Putamen (tissue), 1 donor: ENCODE data around the gene YIPF3.
A peak's percentile ranks its signal among the peaks of the same experiment; 100 is the strongest.
"Not testable (repeated sequence)": the region's sequence is repeated elsewhere in the genome, so short reads cannot be mapped to it uniquely, and the experiment has no call there.

Experiments used
- DNase-seq: peaks from one replicate; pipeline ENCODE4 v3.0.0-alpha.2; 2016; ENCODE audit warnings: low spot score

Gene YIPF3

GRCh38 chr6:43509142-43509983, 7.4 kb downstream of the YIPF3 start:
- no peak for DNase-seq

GRCh38 chr6:43508481-43509141, 8.1 kb downstream of the YIPF3 start:
- DNase-seq: no peak

- peak; percentile 82 for DNase-seq
Measured at GRCh38 chr6:43506667-43507471, 9.9 kb downstream of the YIPF3 start.

- no peak for DNase-seq
Measured at GRCh38 chr6:43506171-43506570, 10.6 kb downstream of the YIPF3 start.

GRCh38 chr6:43505718-43506117, 11.0 kb downstream of the YIPF3 start:
- DNase-seq: no peak

- no peak for DNase-seq
Measured at GRCh38 chr6:43504756-43505593, 11.8 kb downstream of the YIPF3 start.

GRCh38 chr6:43503443-43503842, 13.3 kb downstream of the YIPF3 start:
- DNase-seq: no peak

- no peak for DNase-seq
Measured at GRCh38 chr6:43502666-43503065, 14.1 kb downstream of the YIPF3 start.

- DNase-seq: no peak
Measured at GRCh38 chr6:43500921-43501320, 15.8 kb downstream of the YIPF3 start.

GRCh38 chr6:43499028-43499815, 17.5 kb downstream of the YIPF3 start:
- DNase-seq: no peak

GRCh38 chr6:43498291-43498690, 18.4 kb downstream of the YIPF3 start:
- DNase-seq: not testable (repeated sequence)

GRCh38 chr6:43497689-43498088, 19.0 kb downstream of the YIPF3 start:
- no peak for DNase-seq

- DNase-seq: no peak
Measured at GRCh38 chr6:43497129-43497396, 19.7 kb downstream of the YIPF3 start.

- no peak for DNase-seq
Measured at GRCh38 chr6:43496370-43497128, 20.2 kb downstream of the YIPF3 start.

GRCh38 chr6:43495409-43495941, 21.3 kb downstream of the YIPF3 start:
- no peak for DNase-seq

- no peak for DNase-seq
Measured at GRCh38 chr6:43494766-43495165, 22.0 kb downstream of the YIPF3 start.

GRCh38 chr6:43494321-43494720, 22.4 kb downstream of the YIPF3 start:
- DNase-seq: no peak

- no peak for DNase-seq
Measured at GRCh38 chr6:43493833-43494232, 22.9 kb downstream of the YIPF3 start.

- DNase-seq: no peak
Measured at GRCh38 chr6:43493230-43493629, 23.5 kb downstream of the YIPF3 start.

GRCh38 chr6:43492673-43493072, 24.1 kb downstream of the YIPF3 start:
- DNase-seq: no peak
